Keratinocyte (primary cell): ENCODE data around the gene PRODH2. TPM values are rescaled to one million over a fixed set of nuclear protein-coding genes. Genes with fewer than 3 reads are reported as not detected.

Source experiments
- DNase-seq: peaks from one replicate; pipeline ENCODE4 v3.0.0-alpha.2; 2011; ENCODE audit warnings: low read depth, missing footprints, low spot score
- FAIRE-seq: peaks from 2 replicates; lab custom pipeline; 2011; peaks lifted over from hg19 to GRCh38; lab: Jason Lieb, UNC
- H2AFZ ChIP-seq: 2 replicates; pipeline ENCODE4 v1.6.0; 2012; ENCODE audit warnings: low read length, control low read depth, inconsistent platforms; ENCODE audit not compliant: control insufficient read depth
- H3K27ac ChIP-seq: 2 replicates; pipeline ENCODE4 v1.5.1; 2011; ENCODE audit warnings: low read length; ENCODE audit not compliant: control insufficient read depth, insufficient read depth
- H3K27me3 ChIP-seq: 3 replicates; pipeline ENCODE4 v1.6.0; 2011; ENCODE audit warnings: low read length; ENCODE audit not compliant: control insufficient read depth, insufficient read depth; ENCODE audit errors: extremely low read depth
- H3K36me3 ChIP-seq, 2 experiments: 2 replicates in 1 of 2; 3 replicates in 1 of 2; pipeline ENCODE4 v1.5.1; 2011; ENCODE audit warnings: low read length in 2 of 2, mild to moderate bottlenecking in 1 of 2; ENCODE audit not compliant: control insufficient read depth in 2 of 2, insufficient read depth in 2 of 2; ENCODE audit errors: extremely low read depth in 1 of 2
- H3K4me1 ChIP-seq: 3 replicates; pipeline ENCODE4 v1.5.1; 2011; ENCODE audit warnings: low read length; ENCODE audit not compliant: control insufficient read depth, insufficient read depth; ENCODE audit errors: extremely low read depth
- H3K4me2 ChIP-seq: 3 replicates; pipeline ENCODE4 v1.6.0; 2011; ENCODE audit warnings: low read depth, low read length; ENCODE audit not compliant: control insufficient read depth, insufficient read depth; ENCODE audit errors: extremely low read depth
- H3K4me3 ChIP-seq, 3 experiments: fragments of 200-600 bp in 1 of 3; sonication (generic) in 1 of 3; 2 replicates in 2 of 3; 3 replicates in 1 of 3; pipeline ENCODE4 v1.5.1; 2011 to 2016; ENCODE audit warnings: low read length in 3 of 3, mild to moderate bottlenecking in 3 of 3, control low read depth in 2 of 3, inconsistent platforms in 1 of 3, low read depth in 1 of 3, mixed read lengths in 1 of 3, mixed run types in 1 of 3, moderate library complexity in 1 of 3; ENCODE audit not compliant: control insufficient read depth in 2 of 3, insufficient read depth in 2 of 3; ENCODE audit errors: extremely low read depth in 1 of 3
- H3K79me2 ChIP-seq: 2 replicates; pipeline ENCODE4 v1.6.0; 2012; ENCODE audit warnings: low read length; ENCODE audit not compliant: control insufficient read depth, insufficient read depth
- H3K9ac ChIP-seq: 3 replicates; pipeline ENCODE4 v1.6.0; 2011; ENCODE audit warnings: low read length; ENCODE audit not compliant: control insufficient read depth, insufficient read depth; ENCODE audit errors: extremely low read depth
- H3K9me1 ChIP-seq: 3 replicates; pipeline ENCODE4 v1.6.0; 2011; ENCODE audit warnings: low read length; ENCODE audit not compliant: control insufficient read depth, insufficient read depth; ENCODE audit errors: extremely low read depth
- H3K9me3 ChIP-seq: 2 replicates; pipeline ENCODE4 v1.5.1; 2012; ENCODE audit warnings: low read depth, low read length; ENCODE audit not compliant: control insufficient read depth
- H4K20me1 ChIP-seq: 3 replicates; pipeline ENCODE4 v1.6.0; 2011; ENCODE audit warnings: low read length; ENCODE audit not compliant: control insufficient read depth, insufficient read depth; ENCODE audit errors: extremely low read depth
- EZH2 ChIP-seq: IDR thresholded peaks from one replicate; pipeline ENCODE4 v1.6.1; 2012; ENCODE audit warnings: inconsistent platforms, mild to moderate bottlenecking, low read length, moderate library complexity
- dilution Hi-C: fragments of 300-500 bp; cut with MboI; formaldehyde crosslinking; loops from one replicate; pipeline ENCODE4 v1.7.0; 2020; ENCODE audit warnings: low sequenced_read_pairs; ENCODE audit not compliant: extremely low pct_ligation_motif_present
- polyA plus RNA-seq, 5 experiments: library from polyadenylated mRNA; depleted of rRNA in 3 of 5; stranded (reverse) in 3 of 5; stranded (forward) in 1 of 5; unstranded in 1 of 5; fragments of >200 nt; gene quantifications; 1 replicate in 1 of 5; 2 replicates in 3 of 5; 3 replicates in 1 of 5; pipeline versions ENCODE4 v1.2.1 to v1.2.3, GENCODE V29; 2011 to 2012; ENCODE audit warnings: missing spikeins in 2 of 5, low read depth in 1 of 5, low replicate concordance in 1 of 5
- TF ChIP-seq, protein P1 (sequence below), 3 experiments: IDR thresholded peaks in 1 of 3; conservative IDR thresholded peaks in 1 of 3; optimal IDR thresholded peaks in 1 of 3; 2 replicates in 2 of 3; 3 replicates in 1 of 3; pipeline versions ENCODE3 to v1.5.1; 2011; ENCODE audit warnings: low read length in 3 of 3, mild to moderate bottlenecking in 3 of 3, moderate library complexity in 2 of 3, control low read depth in 1 of 3, inconsistent platforms in 1 of 3; ENCODE audit not compliant: insufficient read depth in 2 of 3; ENCODE audit errors: extremely low read depth in 1 of 3

The PRODH2 gene
- polyA plus RNA-seq, 1 donor (not counting 4 experiments of a cell fraction or from before 2014, with no cell fraction given): not detected

DNA sequence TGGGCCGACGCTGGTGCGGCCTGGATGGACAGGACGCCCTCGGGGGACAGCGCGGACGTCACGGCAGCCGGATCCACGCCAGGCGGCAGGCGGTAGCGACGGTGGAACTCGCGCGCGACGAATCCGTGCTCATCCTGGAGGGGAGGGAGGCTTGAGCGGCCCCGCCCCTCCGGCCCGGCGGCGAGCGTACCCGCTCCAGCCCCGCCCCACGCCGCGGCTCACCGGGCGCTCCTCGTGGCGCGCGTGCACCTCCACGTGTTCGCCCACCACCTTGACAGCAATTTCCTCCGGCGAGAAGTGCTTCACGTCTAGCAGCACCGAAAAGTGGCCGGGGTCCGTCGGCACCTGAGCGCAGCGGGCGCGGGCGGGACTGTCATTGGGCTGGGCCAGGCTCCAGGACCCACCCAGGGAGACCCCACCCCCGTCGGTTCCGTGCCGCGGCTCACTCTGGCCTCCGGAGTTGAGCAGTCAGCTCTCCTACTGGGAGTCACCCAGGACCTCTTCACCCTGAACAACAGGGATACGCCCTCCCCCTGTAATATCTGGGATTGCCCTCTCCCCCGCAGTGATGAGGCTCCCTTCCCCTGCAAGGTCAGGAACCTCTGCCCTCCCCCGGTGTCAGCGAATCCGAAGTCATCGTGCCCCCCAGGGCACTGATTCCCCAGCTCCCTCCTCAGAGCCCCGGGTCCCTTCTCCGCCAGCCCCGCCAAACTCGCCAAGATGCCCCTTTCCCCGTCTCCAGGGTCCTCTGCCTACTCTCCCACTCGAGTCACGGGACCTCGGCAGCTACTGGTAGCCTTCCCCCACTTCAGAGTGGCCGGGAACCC lies 56.9 kb downstream of the PRODH2 start:
- Histone ChIP-seq H3K4me1 (peaks cover 23% of the 10 kb centered on the region), H2AFZ (no peak overlapping the region), H3K36me3 (peaks cover 18 to 19% of the 10 kb centered on the region in 2 experiments), H3K4me3 (no peak overlapping the region), H3K9me1 (no peaks in the 10 kb centered on the region), H4K20me1 (no peaks in the 10 kb centered on the region), H3K27me3 (no peaks in the 10 kb centered on the region), H3K79me2 (peaks cover 19% of the 10 kb centered on the region), H3K9me3 (no peaks in the 10 kb centered on the region), H3K4me2 (peak overlapping the region; percentile 25), H3K27ac (no peak overlapping the region), H3K9ac (peak overlapping the region; percentile 37)
- TF ChIP-seq, protein P1, sequence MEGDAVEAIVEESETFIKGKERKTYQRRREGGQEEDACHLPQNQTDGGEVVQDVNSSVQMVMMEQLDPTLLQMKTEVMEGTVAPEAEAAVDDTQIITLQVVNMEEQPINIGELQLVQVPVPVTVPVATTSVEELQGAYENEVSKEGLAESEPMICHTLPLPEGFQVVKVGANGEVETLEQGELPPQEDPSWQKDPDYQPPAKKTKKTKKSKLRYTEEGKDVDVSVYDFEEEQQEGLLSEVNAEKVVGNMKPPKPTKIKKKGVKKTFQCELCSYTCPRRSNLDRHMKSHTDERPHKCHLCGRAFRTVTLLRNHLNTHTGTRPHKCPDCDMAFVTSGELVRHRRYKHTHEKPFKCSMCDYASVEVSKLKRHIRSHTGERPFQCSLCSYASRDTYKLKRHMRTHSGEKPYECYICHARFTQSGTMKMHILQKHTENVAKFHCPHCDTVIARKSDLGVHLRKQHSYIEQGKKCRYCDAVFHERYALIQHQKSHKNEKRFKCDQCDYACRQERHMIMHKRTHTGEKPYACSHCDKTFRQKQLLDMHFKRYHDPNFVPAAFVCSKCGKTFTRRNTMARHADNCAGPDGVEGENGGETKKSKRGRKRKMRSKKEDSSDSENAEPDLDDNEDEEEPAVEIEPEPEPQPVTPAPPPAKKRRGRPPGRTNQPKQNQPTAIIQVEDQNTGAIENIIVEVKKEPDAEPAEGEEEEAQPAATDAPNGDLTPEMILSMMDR (optimal IDR thresholded peaks at IDR 0.05 in 1 of 3, IDR thresholded peaks at IDR 0.05 in 1 of 3, conservative IDR thresholded peaks at IDR 0.05 in 1 of 3; ENCODE audit: extremely low read depth in 1 of 3, insufficient read depth in 2 of 3, low read length in 3 of 3): no peak
- no peak for TF ChIP-seq EZH2
- DNase-seq (no peak), FAIRE-seq (no peak)
- dilution Hi-C loops: no loop called here

DNA sequence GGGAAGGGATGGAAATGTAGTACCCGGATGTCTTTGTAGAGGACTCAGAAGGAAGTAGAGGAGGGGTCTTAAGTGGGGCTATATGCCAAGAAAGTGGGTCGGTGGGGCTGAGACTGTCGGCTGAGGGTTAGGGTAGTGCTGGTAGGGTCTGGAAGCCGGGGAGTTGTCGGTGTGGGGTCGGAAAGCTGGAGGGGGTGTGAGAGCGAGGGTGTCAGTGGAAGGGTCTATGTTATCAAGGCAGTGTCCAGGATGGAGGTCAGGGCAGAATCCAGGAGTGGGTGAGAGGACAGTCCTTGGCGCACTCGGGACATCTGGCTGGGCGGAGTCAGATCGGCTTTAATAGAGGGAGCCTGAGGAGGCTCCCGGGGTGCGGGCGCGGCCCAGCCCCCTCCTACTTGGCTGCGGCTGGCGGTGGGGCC lies 57.5 kb downstream of the PRODH2 start:
- TF ChIP-seq EZH2: no peak
- TF ChIP-seq, protein P1 (optimal IDR thresholded peaks at IDR 0.05 in 1 of 3, IDR thresholded peaks at IDR 0.05 in 1 of 3, conservative IDR thresholded peaks at IDR 0.05 in 1 of 3; ENCODE audit: extremely low read depth in 1 of 3, insufficient read depth in 2 of 3, low read length in 3 of 3): no peak
- H3K9me1 ChIP-seq: no peaks in the 10 kb centered on the region
- H3K27ac ChIP-seq: no peak overlapping the region
- DNase-seq (no peak), FAIRE-seq (no peak)
- no peak overlapping the region for H2AFZ ChIP-seq
- H3K9ac ChIP-seq: peak overlapping the region; percentile 37
- peaks cover 23% of the 10 kb centered on the region for H3K4me1 ChIP-seq
- H4K20me1 ChIP-seq: no peaks in the 10 kb centered on the region
- dilution Hi-C loops: no loop called here
- no peaks in the 10 kb centered on the region for H3K27me3 ChIP-seq
- no peaks in the 10 kb centered on the region for H3K9me3 ChIP-seq
- H3K79me2 ChIP-seq: peaks cover 19% of the 10 kb centered on the region
- peaks cover 20 to 23% of the 10 kb centered on the region in 2 experiments for H3K36me3 ChIP-seq
- H3K4me3 ChIP-seq: no peak overlapping the region
- H3K4me2 ChIP-seq: peak overlapping the region; percentile 25
